ENCODE data around the gene AP3S2. TPM values are rescaled to one million over a fixed set of nuclear protein-coding genes. Genes with fewer than 3 reads are reported as not detected.
"Not testable (repeated sequence)": the region's sequence is repeated elsewhere in the genome, so short reads cannot be mapped to it uniquely, and the experiment has no call there.

Gene AP3S2
- total RNA-seq, 4 donors from 2014 or later: 18.2 to 49.0 (median 30.3) TPM

- no peaks in the 10 kb centered on the region for H3K9me3 ChIP-seq
- H3K36me3 ChIP-seq: peaks cover 0 to 85% (median 16%) of the 10 kb centered on the region in 3 donors
- H3K4me3 ChIP-seq: no peak overlapping the region
- no peak for DNase-seq
- H3K27me3 ChIP-seq: no peaks in the 10 kb centered on the region
- 80 to 100% methylated on average over 2 of the region's 2 CpGs for WGBS, 2 donors
- H3K27ac ChIP-seq: no peak overlapping the region
- intact Hi-C loops (cut with DNase I): no loop called here
- H3K4me1 ChIP-seq: no peaks in the 10 kb centered on the region
- TF ChIP-seq, protein P1, sequence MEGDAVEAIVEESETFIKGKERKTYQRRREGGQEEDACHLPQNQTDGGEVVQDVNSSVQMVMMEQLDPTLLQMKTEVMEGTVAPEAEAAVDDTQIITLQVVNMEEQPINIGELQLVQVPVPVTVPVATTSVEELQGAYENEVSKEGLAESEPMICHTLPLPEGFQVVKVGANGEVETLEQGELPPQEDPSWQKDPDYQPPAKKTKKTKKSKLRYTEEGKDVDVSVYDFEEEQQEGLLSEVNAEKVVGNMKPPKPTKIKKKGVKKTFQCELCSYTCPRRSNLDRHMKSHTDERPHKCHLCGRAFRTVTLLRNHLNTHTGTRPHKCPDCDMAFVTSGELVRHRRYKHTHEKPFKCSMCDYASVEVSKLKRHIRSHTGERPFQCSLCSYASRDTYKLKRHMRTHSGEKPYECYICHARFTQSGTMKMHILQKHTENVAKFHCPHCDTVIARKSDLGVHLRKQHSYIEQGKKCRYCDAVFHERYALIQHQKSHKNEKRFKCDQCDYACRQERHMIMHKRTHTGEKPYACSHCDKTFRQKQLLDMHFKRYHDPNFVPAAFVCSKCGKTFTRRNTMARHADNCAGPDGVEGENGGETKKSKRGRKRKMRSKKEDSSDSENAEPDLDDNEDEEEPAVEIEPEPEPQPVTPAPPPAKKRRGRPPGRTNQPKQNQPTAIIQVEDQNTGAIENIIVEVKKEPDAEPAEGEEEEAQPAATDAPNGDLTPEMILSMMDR (IDR thresholded peaks at IDR 0.05): no peak
- TF ChIP-seq POLR2A (IDR thresholded peaks at IDR 0.05): no peak
Measured at GRCh38 chr15:89885611-89886010, 8.2 kb downstream of the AP3S2 start.

- H3K36me3 ChIP-seq: peaks cover 0 to 89% (median 16%) of the 10 kb centered on the region in 3 donors
- intact Hi-C loops (cut with DNase I); DNase-seq; H3K27me3 ChIP-seq; H3K27ac ChIP-seq; H3K9me3 ChIP-seq; H3K4me3 ChIP-seq; H3K4me1 ChIP-seq: not testable (repeated sequence)
- WGBS, 2 donors: 61 to 72% methylated on average over 3 of the region's 3 CpGs
Measured at GRCh38 chr15:89885179-89885578, 8.6 kb downstream of the AP3S2 start.

DNA sequence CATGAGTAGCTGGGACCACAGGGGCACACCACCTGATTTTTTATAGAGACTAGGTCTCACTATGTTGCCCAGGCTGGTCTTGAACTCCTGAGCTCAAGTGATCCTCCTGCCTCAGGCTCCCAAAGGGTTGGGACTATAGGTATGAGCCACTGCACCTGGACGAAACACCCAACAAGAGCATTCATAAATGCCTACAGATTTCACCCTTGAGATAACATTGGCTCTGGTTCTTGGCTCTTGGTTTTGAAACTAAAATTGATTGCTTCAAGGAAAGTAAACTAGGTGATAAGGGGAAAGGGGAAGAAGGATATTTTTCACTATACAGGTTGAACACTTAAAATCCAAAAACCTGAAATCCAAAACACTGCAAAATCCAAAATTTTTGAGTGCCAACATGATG lies 10.3 kb downstream of the AP3S2 start:
- Histone ChIP-seq H3K9me3 (no peaks in the 10 kb centered on the region), H3K27ac (no peak overlapping the region), H3K4me1 (no peaks in the 10 kb centered on the region), H3K4me3 (no peak overlapping the region), H3K36me3 (peaks cover 0 to 100% (median 11%) of the 10 kb centered on the region in 3 donors), H3K27me3 (no peaks in the 10 kb centered on the region)
- DNase-seq: no peak
- intact Hi-C loops (cut with DNase I): no loop called here
- TF ChIP-seq, protein P1 (IDR thresholded peaks at IDR 0.05): no peak
- no peak for TF ChIP-seq POLR2A (IDR thresholded peaks at IDR 0.05)
- 75 to 100% methylated on average over 1 of the region's 1 CpG for WGBS, 2 donors

DNA sequence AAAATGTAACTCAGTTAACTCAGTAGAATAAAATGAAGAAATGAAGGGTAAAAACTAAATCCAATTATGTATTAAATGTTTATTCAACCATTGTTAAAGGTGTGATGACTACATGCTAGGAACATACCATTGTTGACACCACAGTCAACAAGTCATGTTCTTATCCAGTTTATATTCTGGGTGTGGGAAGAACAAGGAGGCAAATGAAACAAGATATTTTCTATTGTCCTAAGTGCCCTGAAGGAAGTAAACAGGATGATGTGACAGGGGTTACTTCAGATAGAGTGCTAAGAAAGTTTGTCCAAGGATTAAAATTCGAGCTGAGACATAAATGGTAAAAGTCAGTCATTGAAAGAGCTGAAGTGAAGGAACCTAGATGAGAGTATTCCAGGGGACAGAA lies 13.1 kb downstream of the AP3S2 start:
- Histone ChIP-seq H3K9me3 (no peaks in the 10 kb centered on the region), H3K4me3 (no peak overlapping the region), H3K27ac (no peak overlapping the region), H3K4me1 (no peaks in the 10 kb centered on the region), H3K36me3 (peaks cover 0 to 98% (median 5%) of the 10 kb centered on the region in 3 donors), H3K27me3 (no peaks in the 10 kb centered on the region)
- 42 to 47% methylated on average over 1 of the region's 1 CpG for WGBS, 2 donors
- TF ChIP-seq, protein P1 (IDR thresholded peaks at IDR 0.05): no peak
- no peak for TF ChIP-seq POLR2A (IDR thresholded peaks at IDR 0.05)
- no peak for DNase-seq
- intact Hi-C loops (cut with DNase I): no loop called here

GRCh38 chr15:89878323-89878722 lies 15.5 kb downstream of the AP3S2 start:
- intact Hi-C loops (cut with DNase I): loop anchor here (5.0 kb wide), 1 partner anchor 116 kb away; no protein-coding TSS in a partner anchor
- Histone ChIP-seq H3K4me3 (no peak overlapping the region), H3K27ac (no peak overlapping the region), H3K27me3 (no peaks in the 10 kb centered on the region), H3K36me3 (peaks cover 0 to 86% (median 6%) of the 10 kb centered on the region in 3 donors), H3K9me3 (no peaks in the 10 kb centered on the region), H3K4me1 (peaks cover 0 to 5% (median 0%) of the 10 kb centered on the region in 3 donors)
- WGBS, 2 donors: 63 to 79% methylated on average over 3 of the region's 3 CpGs
- DNase-seq: no peak
- TF ChIP-seq, protein P1 (IDR thresholded peaks at IDR 0.05): no peak
- TF ChIP-seq POLR2A (IDR thresholded peaks at IDR 0.05): no peak

DNA sequence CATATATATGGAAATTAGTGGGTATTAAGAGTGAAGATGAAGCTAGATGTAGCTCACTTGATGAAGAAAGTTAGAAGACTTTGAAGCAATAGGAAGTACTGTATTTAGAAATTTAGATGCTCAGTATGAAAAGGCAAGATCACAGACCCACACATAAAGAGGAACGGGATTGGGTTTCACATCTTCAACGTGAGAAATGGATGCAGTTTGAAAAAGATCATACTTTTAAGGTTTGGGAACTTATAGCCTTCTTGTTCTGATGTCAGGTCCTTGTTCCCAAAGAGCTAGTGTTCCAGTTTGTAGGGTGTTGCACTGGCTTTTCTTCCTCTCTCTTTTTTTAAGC lies 16.7 kb downstream of the AP3S2 start:
- Histone ChIP-seq H3K27ac (no peak overlapping the region), H3K36me3 (peaks cover 0 to 79% (median 6%) of the 10 kb centered on the region in 3 donors), H3K9me3 (no peaks in the 10 kb centered on the region), H3K4me1 (peaks cover 0 to 5% (median 0%) of the 10 kb centered on the region in 3 donors), H3K4me3 (no peak overlapping the region), H3K27me3 (no peaks in the 10 kb centered on the region)
- TF ChIP-seq POLR2A (IDR thresholded peaks at IDR 0.05): no peak
- 64 to 78% methylated on average over 2 of the region's 2 CpGs for WGBS, 2 donors
- DNase-seq: no peak
- intact Hi-C loops (cut with DNase I): loop anchor here (5.0 kb wide), 1 partner anchor 115 kb away; no protein-coding TSS in a partner anchor

Measured in esophagus squamous epithelium (tissue), 5 donors.